GM12878 (cell line): ENCODE measurements around the gene WRAP73. TPM values are rescaled to one million over a fixed set of nuclear protein-coding genes. Genes with fewer than 3 reads are reported as not detected.

Experiments
- CTCF ChIP-seq, 3 experiments: IDR thresholded peaks in 2 of 3; conservative IDR thresholded peaks in 1 of 3; 2 replicates each; pipeline ENCODE4 v1.5.1; 2011; ENCODE audit warnings: low read depth in 3 of 3, low read length in 3 of 3, mild to moderate bottlenecking in 3 of 3, control low read depth in 2 of 3, moderate library complexity in 2 of 3, inconsistent platforms in 1 of 3, mixed read lengths in 1 of 3; ENCODE audit not compliant: control insufficient read depth in 2 of 3, insufficient read depth in 1 of 3; ENCODE audit errors: extremely low read depth in 1 of 3
- FOS ChIP-seq: IDR thresholded peaks from 3 replicates; pipeline ENCODE4 v1.6.1; 2011; ENCODE audit warnings: borderline replicate concordance; ENCODE audit not compliant: insufficient read length; ENCODE audit errors: extremely low read depth
- GATAD2B ChIP-seq: fragments of 450-650 bp; conservative IDR thresholded peaks from 2 replicates; pipeline ENCODE4 v1.6.1; 2017; ENCODE audit warnings: low read depth, mild to moderate bottlenecking, moderate library complexity
- HDAC6 ChIP-seq: fragments of 200-600 bp; sonication (generic); IDR thresholded peaks from one replicate; pipeline ENCODE4 v1.8.0; 2017; ENCODE audit warnings: antibody characterized with exemption; ENCODE audit not compliant: unreplicated experiment
- MYC ChIP-seq: IDR thresholded peaks from 2 replicates; pipeline ENCODE4 v1.6.1; 2011; ENCODE audit warnings: mild to moderate bottlenecking, low read length, moderate library complexity, inconsistent platforms; ENCODE audit not compliant: insufficient read depth, insufficient replicate concordance, insufficient read length, severe bottlenecking
- NR2C1 ChIP-seq: fragments of 450-650 bp; IDR thresholded peaks from 2 replicates; pipeline ENCODE4 v1.6.1; 2017; ENCODE audit warnings: antibody characterized with exemption, mild to moderate bottlenecking, moderate library complexity
- NR2F1 ChIP-seq: fragments of 450-650 bp; conservative IDR thresholded peaks from 2 replicates; pipeline ENCODE4 v1.6.1; 2017; ENCODE audit warnings: mild to moderate bottlenecking
- PML ChIP-seq: IDR thresholded peaks from 2 replicates; pipeline ENCODE4 v1.6.1; 2012; ENCODE audit warnings: low read length, inconsistent platforms
- ZBTB33 ChIP-seq: fragments of 450-650 bp; IDR thresholded peaks from 2 replicates; pipeline ENCODE4 v1.6.1; 2017; ENCODE audit warnings: mild to moderate bottlenecking
- ZNF384 ChIP-seq: IDR thresholded peaks from 2 replicates; pipeline ENCODE4 v1.6.1; 2012; ENCODE audit warnings: low read depth, mild to moderate bottlenecking, low read length, improper control_type of control experiment, borderline replicate concordance
- ZNF592 ChIP-seq: fragments of 450-650 bp; IDR thresholded peaks from 2 replicates; pipeline ENCODE4 v1.6.1; 2017; ENCODE audit warnings: mild to moderate bottlenecking, moderate library complexity
- polyA plus RNA-seq, 11 experiments: library from polyadenylated mRNA; depleted of rRNA in 4 of 11; unstranded in 6 of 11; stranded (reverse) in 5 of 11; fragments of >200 nt; fragmentation: Nextera tagmentation in 4 of 11; fragmentation: Illumina TruSeq in 1 of 11; extraction: Ambion mirVana in 4 of 11; extraction: Trizol in 1 of 11; gene quantifications; 1 replicate in 1 of 11; 2 replicates in 10 of 11; pipeline versions ENCODE4 v1.2.1 to v1.2.3, GENCODE V29; 2011 to 2016; ENCODE audit warnings: inconsistent platforms in 2 of 11, missing spikeins in 2 of 11, low read depth in 1 of 11
- total RNA-seq, 4 experiments: library from RNA; depleted of rRNA in 3 of 4; stranded (reverse); fragments of >200 nt in 3 of 4; fragmentation: Illumina TruSeq in 1 of 4; extraction: Trizol in 1 of 4; gene quantifications; 2 replicates each; pipeline versions ENCODE4 v1.2.1 to v1.2.3, GENCODE V29; 2013 to 2021
- TF ChIP-seq, protein P1 (sequence below): fragments of 450-650 bp; IDR thresholded peaks from 2 replicates; pipeline ENCODE4 v1.6.1; 2016; ENCODE audit warnings: mild to moderate bottlenecking
- TF ChIP-seq, protein P2 (sequence below): IDR thresholded peaks from 2 replicates; pipeline ENCODE4 v1.6.1; 2011; ENCODE audit warnings: low read depth, low read length, improper control_type of control experiment, borderline replicate concordance
- TF ChIP-seq, protein P3 (sequence below): IDR thresholded peaks from 2 replicates; pipeline ENCODE4 v1.6.1; 2012; ENCODE audit warnings: low read depth, low read length, improper control_type of control experiment

WRAP73 gene
- total and polyA plus RNA-seq, 10 of the 15 experiments (the other 5 are each of a cell fraction or from before 2014, with no cell fraction given) = 3.2 to 65.8 (median 48.0) TPM

DNA sequence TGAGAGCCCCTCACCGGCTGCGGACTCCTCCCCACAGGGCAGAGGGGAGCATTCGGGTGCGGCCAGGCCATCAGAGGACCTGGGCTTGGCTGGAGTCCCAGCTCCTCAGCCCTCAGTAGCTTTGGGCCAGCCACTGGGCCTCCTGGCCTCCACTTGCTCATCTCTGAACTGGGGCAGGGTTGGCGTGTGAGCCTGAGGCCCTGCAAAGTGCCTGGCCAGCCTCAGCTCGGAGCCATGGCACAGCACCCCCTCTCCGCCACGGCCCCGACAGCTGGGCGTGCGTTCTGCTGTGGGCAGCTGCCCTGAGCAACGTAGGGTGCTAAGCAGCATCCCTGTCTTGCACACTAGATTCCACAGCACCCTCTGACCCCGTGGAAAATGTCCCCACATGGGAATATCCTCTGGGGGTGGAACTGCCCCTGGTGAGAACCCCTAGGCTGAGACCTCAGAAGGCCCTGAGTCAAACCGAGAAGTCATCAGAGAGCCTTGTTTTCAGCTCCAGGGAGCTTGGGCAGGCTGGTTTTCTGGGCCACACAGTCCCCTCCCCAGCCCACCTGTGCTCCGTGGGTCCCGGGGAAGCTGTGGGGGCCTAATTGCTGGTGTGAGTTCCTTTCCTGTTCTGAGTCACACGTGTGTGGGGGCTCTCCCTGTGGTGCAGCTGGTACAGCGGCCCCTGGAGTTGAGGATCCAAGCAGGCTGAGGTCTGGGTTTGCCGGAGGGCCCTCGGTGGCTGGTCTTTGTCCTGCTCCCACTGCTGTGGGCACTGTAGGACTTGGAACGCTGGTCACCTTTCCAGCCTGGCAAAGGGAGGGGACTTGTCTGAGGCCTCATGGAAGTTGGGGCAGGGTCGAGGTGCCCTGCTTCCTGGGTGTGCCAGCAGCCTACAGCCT, 26.9 kb upstream of the WRAP73 start (continued):
- TF ChIP-seq, protein P1, sequence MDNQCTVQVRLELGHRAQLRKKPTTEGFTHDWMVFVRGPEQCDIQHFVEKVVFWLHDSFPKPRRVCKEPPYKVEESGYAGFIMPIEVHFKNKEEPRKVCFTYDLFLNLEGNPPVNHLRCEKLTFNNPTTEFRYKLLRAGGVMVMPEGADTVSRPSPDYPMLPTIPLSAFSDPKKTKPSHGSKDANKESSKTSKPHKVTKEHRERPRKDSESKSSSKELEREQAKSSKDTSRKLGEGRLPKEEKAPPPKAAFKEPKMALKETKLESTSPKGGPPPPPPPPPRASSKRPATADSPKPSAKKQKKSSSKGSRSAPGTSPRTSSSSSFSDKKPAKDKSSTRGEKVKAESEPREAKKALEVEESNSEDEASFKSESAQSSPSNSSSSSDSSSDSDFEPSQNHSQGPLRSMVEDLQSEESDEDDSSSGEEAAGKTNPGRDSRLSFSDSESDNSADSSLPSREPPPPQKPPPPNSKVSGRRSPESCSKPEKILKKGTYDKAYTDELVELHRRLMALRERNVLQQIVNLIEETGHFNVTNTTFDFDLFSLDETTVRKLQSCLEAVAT = peak; percentile 72; the same call in 1 of the 2 replicates
- TF ChIP-seq NR2F1 = peak; percentile 96
- TF ChIP-seq, protein P2, sequence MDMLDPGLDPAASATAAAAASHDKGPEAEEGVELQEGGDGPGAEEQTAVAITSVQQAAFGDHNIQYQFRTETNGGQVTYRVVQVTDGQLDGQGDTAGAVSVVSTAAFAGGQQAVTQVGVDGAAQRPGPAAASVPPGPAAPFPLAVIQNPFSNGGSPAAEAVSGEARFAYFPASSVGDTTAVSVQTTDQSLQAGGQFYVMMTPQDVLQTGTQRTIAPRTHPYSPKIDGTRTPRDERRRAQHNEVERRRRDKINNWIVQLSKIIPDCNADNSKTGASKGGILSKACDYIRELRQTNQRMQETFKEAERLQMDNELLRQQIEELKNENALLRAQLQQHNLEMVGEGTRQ = no peak
- no peak for TF ChIP-seq ZBTB33
- TF ChIP-seq, protein P3, sequence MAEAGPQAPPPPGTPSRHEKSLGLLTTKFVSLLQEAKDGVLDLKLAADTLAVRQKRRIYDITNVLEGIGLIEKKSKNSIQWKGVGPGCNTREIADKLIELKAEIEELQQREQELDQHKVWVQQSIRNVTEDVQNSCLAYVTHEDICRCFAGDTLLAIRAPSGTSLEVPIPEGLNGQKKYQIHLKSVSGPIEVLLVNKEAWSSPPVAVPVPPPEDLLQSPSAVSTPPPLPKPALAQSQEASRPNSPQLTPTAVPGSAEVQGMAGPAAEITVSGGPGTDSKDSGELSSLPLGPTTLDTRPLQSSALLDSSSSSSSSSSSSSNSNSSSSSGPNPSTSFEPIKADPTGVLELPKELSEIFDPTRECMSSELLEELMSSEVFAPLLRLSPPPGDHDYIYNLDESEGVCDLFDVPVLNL = 0 out of 2 replicates have a peak, but pooled peaks have one; percentile 24
- TF ChIP-seq GATAD2B = peak; percentile 100
- peak; percentile 64 for TF ChIP-seq NR2C1
- TF ChIP-seq ZNF592 = no peak
- TF ChIP-seq ZNF384 = peak; percentile 25; the same call in 1 of the 2 replicates
- TF ChIP-seq MYC = no peak
- TF ChIP-seq CTCF (IDR thresholded peaks at IDR 0.05 in 2 of 3, conservative IDR thresholded peaks at IDR 0.05 in 1 of 3; ENCODE audit: control insufficient read depth in 2 of 3, extremely low read depth in 1 of 3, insufficient read depth in 1 of 3, low read depth in 3 of 3, low read length in 3 of 3) = peak; percentile 43 to 58 (median 52)
- TF ChIP-seq FOS = no peak
- no peak for TF ChIP-seq HDAC6
- no peak for TF ChIP-seq PML
